LNCaP clone FGC (cell line): ENCODE results near the gene CACNA1S.

Experiments
- DNase-seq: peaks from one replicate; pipeline ENCODE4 v3.0.0-alpha.2; 2011; ENCODE audit warnings: low read depth
- H3K4me3 ChIP-seq: 2 replicates; pipeline ENCODE4 v1.5.1; 2011; ENCODE audit warnings: mild to moderate bottlenecking, low read depth, low read length, control low read depth
- TF ChIP-seq, protein P1 (sequence below): IDR thresholded peaks from 2 replicates; pipeline ENCODE4 v1.5.1; 2012; ENCODE audit warnings: mild to moderate bottlenecking; ENCODE audit not compliant: control insufficient read depth, insufficient read depth; ENCODE audit errors: extremely low read depth

Gene CACNA1S

DNA sequence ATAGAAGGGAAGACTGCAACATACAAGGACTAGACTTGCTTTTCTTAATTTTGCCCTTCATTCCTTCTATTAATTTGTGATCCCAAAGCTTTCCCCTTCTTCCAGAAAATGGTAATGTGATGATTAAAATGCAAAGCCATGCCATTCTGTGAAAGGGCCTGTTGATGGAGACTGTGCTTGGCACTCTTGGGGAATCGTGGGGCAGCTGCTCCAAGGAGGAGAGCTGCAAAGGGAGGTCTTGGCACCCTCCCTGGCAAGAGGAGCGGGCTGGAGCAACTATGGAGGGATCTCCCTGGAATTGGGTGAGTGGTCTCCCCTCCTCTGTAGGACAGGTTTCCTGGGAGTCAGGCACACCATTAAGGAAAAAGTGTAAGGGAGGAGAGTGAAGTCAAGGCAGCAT is 16.6 kb downstream of the CACNA1S start:
- TF ChIP-seq, protein P1, sequence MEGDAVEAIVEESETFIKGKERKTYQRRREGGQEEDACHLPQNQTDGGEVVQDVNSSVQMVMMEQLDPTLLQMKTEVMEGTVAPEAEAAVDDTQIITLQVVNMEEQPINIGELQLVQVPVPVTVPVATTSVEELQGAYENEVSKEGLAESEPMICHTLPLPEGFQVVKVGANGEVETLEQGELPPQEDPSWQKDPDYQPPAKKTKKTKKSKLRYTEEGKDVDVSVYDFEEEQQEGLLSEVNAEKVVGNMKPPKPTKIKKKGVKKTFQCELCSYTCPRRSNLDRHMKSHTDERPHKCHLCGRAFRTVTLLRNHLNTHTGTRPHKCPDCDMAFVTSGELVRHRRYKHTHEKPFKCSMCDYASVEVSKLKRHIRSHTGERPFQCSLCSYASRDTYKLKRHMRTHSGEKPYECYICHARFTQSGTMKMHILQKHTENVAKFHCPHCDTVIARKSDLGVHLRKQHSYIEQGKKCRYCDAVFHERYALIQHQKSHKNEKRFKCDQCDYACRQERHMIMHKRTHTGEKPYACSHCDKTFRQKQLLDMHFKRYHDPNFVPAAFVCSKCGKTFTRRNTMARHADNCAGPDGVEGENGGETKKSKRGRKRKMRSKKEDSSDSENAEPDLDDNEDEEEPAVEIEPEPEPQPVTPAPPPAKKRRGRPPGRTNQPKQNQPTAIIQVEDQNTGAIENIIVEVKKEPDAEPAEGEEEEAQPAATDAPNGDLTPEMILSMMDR, result no peak
- H3K4me3 ChIP-seq, result no peak overlapping the region
- no peak for DNase-seq

DNA sequence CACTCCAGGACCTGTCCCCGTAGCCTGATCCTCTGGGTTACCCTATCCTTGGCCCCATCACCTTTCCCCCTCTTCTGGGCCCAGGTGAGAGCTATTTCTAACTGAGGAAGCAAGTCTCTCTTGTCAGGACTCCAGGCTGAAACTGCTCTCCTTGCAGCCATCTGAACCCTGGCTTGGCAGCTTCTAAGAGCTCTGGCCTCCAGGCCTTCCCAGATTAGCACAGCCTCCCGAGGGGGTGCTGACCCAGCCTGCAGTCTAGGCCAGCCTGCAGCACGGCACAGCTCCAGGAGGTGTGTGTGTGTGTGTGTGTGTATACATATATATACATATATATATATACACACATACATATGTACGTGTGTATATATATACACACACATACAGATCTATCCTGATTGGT is 17.4 kb downstream of the CACNA1S start:
- no peak overlapping the region for H3K4me3 ChIP-seq
- TF ChIP-seq, protein P1, result no peak
- no peak for DNase-seq

DNA sequence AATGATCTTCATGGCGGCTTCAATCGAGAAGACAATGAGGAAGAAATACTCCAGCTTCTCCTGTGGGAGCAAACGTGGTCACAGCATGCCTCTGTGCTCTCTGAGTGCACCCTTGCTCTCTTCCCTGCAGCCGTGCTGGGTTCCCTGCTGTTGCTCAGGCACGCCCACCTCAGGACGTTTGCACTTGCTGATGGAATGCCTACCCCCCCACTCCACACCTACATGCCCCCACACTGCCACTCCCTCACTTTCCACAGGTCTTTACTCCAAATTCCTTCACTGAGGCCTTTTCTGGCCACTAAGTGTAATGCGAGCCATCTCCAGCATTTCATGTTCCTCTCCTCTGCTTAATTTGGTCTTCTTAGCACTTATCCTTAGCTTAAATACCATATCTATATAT is 18.3 kb downstream of the CACNA1S start:
- no peak overlapping the region for H3K4me3 ChIP-seq
- no peak for DNase-seq
- TF ChIP-seq, protein P1, result no peak

DNA sequence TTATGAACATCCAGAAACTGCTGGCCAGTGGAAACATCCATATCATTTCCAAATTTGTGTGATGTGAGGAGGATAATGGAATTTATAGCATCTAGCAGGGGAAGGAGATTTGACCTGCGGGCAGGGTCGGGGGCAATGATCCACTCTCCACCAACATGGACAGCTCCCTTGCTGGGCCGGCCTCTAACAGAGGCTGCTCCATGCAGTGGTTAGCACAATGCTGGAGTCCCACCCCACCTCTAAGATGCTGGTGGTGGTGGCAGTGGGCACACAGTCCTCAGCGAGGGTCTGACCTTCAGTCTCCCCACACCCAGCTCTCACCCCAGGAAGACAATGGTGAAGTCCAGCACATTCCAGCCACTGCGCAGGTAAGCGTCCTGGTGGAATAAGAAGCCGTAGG is 18.7 kb downstream of the CACNA1S start:
- no peak overlapping the region for H3K4me3 ChIP-seq
- no peak for DNase-seq
- TF ChIP-seq, protein P1, result no peak

DNA sequence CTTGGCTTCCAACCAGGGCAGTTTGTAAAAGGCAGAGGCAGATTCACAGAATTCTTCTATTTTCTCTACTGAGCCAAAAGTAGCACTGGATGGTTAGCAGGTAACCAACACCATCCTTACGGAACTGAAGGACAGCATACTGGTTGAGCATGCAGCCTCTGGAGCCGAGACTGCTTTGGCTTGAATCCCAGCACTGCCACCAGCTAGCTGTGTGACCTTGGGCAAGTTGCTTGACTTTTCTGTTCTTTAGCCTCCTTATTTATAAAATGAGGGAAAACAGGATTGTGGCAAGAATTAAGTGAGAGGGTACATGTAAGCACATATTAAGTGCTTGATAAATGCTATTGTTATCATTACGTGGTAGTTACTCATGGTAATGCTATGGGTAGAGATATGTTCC is 19.5 kb downstream of the CACNA1S start:
- TF ChIP-seq, protein P1, result no peak
- no peak for DNase-seq
- no peak overlapping the region for H3K4me3 ChIP-seq

DNA sequence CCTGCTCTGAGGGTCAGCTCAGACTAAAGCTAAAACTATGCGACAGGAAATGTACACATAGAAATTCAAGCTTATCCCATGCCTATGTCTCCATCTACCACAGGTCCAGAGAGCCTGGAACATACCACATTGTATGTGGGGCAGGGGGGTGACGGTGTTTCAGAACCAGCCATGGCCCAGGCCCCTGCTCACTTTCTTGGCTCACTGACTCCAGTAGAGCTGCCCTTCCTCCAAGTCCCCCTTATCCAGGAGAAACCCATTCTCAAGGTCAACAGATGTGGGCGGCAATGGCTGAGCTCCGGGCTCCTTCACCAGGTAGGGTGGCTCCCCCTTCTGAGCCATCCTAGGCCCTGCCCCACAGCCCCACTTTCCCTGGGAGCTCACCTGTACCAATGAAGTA is 21.0 kb downstream of the CACNA1S start:
- no peak for DNase-seq
- H3K4me3 ChIP-seq, result no peak overlapping the region
- TF ChIP-seq, protein P1, result no peak

DNA sequence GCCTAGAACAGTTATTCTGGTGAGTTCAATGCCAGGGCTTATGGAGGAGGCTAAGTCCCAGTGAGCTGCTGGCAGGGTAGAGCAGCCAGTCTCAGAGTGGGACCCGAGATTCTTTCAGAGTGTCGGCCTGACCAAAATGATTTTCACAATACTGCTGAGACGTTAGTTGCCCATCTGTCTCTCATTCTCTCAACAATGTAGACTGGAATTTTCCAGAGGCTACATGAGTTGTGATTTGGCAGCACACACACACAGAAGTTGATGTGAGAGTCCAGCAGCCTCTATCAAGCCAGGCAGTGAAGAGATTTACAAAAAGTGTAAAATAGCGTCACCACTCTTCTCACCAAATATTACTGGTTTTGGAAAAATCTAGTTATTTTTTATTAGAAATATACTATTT is 21.7 kb downstream of the CACNA1S start:
- DNase-seq, result no peak
- TF ChIP-seq, protein P1, result no peak
- no peak overlapping the region for H3K4me3 ChIP-seq
